ENCODE results near the gene IFNGR2.
"Not testable (repeated sequence)": the region's sequence is repeated elsewhere in the genome, so short reads cannot be mapped to it uniquely, and the experiment has no call there.

Gene IFNGR2

GRCh38 chr21:33446620-33447019 lies 43.4 kb downstream of the IFNGR2 start:
- DNase-seq = not testable (repeated sequence)

- no peak for DNase-seq
Measured at GRCh38 chr21:33449616-33450015, 46.4 kb downstream of the IFNGR2 start.

GRCh38 chr21:33451634-33452071 lies 48.4 kb downstream of the IFNGR2 start:
- no peak for DNase-seq

- no peak for DNase-seq
Measured at GRCh38 chr21:33452362-33452761, 49.1 kb downstream of the IFNGR2 start.

DNA sequence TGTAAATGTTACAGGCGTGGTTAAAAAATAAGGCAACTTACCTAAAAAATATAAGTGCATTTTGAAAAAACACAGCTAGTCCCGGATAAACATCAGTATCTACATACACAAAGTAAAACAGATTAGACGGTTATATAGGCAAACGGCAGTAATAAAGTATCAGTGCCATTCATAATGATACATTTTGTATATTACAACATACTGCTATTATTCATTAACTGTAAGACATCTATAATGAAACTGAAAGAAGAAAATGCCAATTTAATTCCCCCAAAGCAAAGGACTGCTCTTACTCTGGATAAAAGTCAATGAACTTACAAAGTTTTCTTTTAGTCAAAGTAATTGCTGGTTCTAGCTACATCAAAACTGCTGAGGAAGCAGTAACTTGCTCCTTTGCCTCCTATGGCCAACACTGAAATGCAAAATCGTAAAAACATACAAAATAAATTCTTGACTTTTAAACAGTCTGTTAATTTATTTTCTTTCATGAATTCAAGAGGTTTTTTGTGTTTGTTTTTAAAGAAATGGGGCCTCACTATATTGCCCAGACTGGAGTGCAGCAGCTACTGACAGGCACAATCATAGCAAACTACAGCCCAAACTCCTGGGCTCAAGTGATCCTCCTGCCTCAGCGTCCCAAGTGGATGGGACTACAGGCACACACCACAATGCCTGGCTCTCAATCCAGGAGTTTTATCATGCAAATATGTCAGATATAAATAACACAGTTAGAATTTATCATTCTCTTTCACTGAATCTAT lies 52.7 kb downstream of the IFNGR2 start:
- no peak for DNase-seq

- DNase-seq = no peak
Measured at GRCh38 chr21:33458861-33459260, 55.6 kb downstream of the IFNGR2 start.

- DNase-seq = no peak
Measured at GRCh38 chr21:33461538-33462250, 58.5 kb downstream of the IFNGR2 start.

- not testable (repeated sequence) for DNase-seq
Measured at GRCh38 chr21:33469183-33469582, 66.0 kb downstream of the IFNGR2 start.

DNA sequence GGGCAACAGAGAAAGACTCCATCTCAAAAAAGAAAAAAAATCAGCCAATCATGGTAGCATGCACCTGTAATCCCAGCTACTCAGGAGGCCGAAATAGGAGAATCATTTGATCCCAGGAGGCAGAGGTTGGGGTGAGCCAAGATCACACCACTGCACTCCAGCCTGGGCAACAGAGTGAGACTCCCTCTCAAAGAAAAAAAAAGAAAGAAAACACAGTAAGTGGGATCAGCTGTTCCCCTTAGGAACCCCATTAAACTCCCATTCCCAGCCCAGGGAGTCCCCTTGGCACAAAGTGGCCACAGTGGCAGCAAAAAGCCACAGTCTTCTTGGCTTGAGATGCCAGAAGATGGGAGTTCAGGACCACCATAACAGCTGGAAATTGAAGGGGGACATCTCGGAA lies 67.5 kb downstream of the IFNGR2 start:
- no peak for DNase-seq

GRCh38 chr21:33473344-33473743 lies 70.1 kb downstream of the IFNGR2 start:
- no peak for DNase-seq

DNA sequence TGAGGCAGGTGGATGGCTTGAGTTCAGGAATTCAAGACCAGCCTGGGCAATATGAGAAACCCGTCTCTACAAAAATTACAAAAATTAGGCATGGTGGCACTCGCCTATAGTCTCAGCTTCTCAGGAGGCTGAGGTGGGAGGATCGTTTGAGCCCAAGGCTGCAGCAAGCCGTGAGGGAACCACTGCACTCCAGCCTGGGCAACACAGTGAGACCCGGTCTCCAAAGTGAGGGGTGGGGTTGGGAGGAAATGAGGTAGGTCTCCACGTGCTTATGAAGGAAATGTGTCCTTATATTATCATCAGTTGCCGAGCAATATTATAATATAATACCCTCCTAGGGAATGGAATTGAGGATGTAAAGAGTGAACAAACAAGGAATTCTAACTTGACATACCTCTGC lies 73.9 kb downstream of the IFNGR2 start:
- DNase-seq = no peak

DNA sequence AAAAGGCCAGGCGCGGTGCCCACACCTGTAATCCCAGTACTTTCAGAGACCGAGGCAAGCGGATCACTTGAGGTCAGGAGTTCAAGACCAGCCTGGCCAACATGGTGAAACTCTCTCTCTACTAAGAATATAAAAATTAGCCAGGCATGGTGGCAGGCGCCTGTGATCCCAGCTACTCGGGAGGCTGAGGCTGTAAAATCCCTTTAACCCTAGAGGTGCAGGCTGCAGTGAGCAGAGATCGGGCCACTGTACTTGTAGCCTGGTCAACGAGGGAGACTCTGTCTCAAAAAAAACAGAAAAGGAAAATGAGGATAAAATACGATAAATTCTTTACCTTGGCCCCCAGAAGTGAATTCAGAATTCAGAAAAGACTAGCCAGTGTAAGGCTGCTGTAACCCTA lies 75.0 kb downstream of the IFNGR2 start:
- no peak for DNase-seq

DNA sequence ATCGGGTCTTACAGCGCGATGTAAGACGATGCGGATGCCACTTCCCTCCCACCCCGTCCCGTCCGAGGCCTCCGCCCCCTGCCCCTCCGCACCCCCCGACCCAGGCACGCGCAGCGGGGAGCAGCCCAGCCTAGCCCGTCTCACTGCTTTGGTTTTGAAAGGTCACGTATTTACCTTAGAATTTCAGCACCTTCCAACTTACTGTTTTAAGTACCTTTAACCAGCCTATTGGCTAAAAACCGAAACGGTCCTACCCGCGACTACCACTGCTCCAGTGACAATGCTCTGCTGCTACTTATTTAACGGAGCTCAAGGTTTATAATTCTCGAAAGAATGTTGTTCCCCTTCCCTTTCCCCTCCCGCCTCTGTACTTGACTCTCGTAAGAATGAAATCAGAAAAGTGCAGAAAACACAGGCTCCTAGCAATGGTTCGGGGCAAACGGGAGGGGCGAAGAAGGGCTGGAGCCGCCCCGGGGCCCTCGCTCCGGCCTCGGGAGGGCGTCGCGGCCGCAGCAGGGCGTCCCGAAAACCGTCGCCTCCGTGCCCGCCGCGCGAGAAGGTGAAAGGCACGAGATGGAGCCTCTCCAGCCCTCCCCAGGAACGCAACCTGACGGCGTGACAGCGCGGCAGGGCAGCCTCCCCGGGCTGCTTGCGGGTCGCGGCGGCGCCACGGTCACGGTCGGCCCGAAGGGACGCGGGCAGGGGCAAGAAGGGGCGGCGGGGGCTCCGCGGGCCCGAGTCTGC lies 75.9 kb downstream of the IFNGR2 start:
- DNase-seq = peak; percentile 43

DNA sequence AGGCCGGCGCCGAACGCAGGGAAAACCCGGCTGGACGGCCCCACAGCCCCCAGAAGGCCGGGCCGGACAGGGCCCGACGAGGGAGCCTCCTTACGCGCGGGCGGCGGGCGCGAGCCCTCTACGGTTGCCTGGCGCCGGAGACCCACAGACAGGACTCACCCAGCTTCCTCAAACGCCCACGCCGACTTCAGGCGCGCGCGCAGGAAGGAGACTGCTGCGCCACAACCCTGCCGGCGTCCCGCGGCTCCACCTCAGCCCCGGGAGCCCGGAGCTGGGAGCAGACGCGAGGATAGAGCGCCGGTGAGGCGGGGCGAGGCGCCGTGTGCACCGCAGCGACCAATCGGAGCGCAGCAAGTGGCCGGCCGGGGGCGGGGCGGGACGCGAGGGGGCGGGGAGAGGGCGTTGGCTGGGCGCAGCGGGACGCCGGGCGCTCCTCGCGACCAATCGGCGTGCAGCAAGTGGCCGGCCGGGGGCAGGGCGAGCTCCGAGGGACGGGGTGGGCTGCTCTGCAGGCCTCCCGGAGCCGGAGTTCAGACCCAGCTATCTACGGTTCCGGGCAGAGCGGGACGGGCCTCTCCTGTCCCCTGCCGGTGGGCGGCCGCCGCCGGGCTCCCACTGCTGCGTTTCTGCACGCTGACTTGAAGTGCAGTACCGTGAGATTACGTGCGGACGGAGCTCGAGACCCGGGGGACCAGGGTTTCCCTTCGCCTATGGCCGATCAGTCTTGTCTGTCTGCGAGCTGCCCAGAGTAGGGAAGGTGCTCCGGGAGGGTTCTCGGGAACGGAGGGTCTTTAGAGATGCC lies 76.7 kb downstream of the IFNGR2 start, which contains the start of gene TMEM50B:
TMEM50B (minus strand) TSS at position 296 of the 802 bp plus-strand sequence. CDS start 11,089 bp downstream, outside the sequence.
- peak; percentile 97 for DNase-seq

DNA sequence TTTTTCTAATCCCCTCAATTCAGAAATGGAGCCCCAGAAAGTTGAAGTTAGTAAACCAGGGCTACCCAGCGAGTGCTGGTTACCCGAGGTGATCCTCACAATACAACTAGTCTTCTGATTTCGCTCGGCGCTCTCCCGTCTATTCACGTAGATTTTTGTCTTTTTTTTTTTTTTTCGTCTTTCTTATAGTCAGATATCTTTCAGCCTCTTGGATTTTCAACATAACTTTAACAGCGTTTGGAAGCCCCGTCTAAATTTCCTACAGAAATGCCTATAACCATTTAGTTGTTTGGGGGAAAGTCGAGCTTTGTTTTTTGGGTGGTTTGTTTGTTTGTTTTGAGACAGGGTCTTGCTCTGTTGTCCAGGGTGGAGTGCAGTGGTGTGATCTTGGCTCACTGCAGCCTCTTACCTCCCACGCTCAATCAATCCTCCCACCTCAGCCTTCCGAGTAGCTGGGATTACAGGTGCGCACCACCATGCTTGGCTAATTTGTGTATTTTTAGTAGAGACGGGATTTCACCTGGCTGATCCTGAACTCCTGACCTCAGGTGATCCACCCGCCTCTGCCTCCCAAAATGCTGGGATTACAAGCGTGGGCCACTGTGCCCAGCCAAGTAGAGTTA lies 77.4 kb downstream of the IFNGR2 start:
- no peak for DNase-seq

- no peak for DNase-seq
Measured at GRCh38 chr21:33481314-33481943, 78.2 kb downstream of the IFNGR2 start.

Measured in CD4-positive, alpha-beta T cell treated with Interleukin-12 subunit alpha and Interleukin-12 subunit beta, for 1 hour (primary cell).